Endothelial cell of hepatic sinusoid (primary cell): ENCODE results near the gene MYO1A.

Experiments
- in situ Hi-C: cut with HindIII; loops from 2 replicates; pipeline ENCODE4 v1.10.0; 2017; ENCODE audit warnings: low sequenced_read_pairs

Gene MYO1A

GRCh38 chr12:57049890-57050289 lies at the start of gene MYO1A:
Gene MYO1A, minus strand, starts transcription at chr12:57050129. Its CDS starts 1,806 bp downstream, at chr12:57048323.
- in situ Hi-C loops = no loop called here

GRCh38 chr12:57099047-57099714 lies 49.3 kb upstream of the MYO1A start:
- in situ Hi-C loops = no loop called here

DNA sequence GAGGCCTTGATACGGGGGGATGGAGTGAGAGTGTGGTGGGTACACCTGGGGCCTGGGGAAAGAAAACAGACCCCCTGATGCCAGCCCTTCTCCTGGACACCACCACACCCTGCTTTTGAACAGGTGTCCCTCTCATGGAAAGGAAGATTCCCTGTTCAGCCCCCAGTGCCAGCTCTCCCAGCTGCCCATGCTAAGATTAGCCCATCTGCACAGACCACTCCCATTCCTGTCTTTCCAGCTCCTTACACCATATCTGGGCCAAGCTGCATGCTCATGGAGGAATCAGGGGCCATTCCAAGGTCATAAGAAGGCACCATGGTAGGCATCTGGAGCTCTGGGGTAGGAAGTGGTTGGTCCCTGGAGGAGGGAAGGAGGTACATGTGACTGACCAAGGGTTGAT lies 48.6 kb upstream of the MYO1A start:
- in situ Hi-C loops = no loop called here

DNA sequence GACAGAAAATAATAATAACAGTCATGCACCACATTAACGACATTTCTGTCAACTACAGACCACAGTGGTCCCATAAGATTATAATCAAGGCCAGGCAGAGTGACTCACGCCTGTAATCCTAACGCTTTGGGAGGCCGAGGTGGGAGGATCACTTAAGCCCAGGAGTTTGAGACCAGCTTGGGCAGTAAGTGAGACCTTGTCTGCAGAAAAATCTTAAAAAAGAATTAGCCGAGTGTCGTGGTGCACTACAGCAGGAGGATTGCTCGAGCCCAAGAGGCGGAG lies 47.6 kb upstream of the MYO1A start:
- in situ Hi-C loops = no loop called here

GRCh38 chr12:57096748-57097553 lies 47.0 kb upstream of the MYO1A start:
- in situ Hi-C loops = no loop called here

DNA sequence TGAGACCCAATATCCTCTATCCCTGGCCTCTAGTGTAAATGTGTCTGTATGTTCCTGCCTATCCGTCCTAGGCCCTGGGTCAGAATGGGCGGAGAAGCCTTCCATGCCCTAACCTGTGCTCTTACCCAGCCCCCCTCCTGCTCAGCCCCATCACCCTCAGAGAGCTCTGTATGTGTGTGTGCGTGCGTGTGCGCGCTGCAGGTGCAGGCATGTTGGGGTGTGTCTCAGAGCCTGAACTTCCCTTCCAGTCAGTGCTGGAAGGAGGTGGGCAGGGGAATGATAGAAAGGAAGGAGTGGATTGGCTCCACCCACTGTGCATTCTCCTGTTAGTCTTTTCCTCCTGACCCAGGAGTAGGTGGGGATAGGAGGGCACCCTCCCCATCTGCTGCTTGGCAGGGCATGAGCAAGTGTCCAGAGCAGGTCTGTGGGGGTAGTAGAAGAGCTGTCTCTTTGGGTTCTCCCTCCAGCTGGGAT lies 46.2 kb upstream of the MYO1A start:
- in situ Hi-C loops = no loop called here

DNA sequence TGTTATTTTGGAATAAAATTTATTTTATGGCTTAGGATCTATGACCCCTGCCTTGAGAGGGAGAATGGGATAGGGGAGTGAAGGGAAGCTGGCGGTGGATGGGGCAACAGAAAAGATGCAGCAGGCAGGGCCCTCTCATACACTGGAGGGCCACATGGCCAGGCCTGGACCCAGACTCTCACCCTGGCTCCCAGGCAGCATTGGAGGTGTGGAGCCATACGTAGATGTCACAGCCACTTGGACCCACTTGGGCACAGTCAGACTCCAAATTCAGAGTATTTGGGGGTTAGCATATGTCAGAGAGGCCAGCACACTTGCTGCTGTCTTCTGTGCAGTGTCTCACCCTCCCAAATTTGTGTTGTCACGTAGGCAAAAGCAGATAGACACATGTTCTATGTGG lies 45.5 kb upstream of the MYO1A start:
- in situ Hi-C loops = no loop called here

- in situ Hi-C loops = no loop called here
Observed at GRCh38 chr12:57094208-57095160, 44.6 kb upstream of the MYO1A start.

- in situ Hi-C loops = no loop called here
Observed at GRCh38 chr12:57093415-57094207, 43.7 kb upstream of the MYO1A start.

DNA sequence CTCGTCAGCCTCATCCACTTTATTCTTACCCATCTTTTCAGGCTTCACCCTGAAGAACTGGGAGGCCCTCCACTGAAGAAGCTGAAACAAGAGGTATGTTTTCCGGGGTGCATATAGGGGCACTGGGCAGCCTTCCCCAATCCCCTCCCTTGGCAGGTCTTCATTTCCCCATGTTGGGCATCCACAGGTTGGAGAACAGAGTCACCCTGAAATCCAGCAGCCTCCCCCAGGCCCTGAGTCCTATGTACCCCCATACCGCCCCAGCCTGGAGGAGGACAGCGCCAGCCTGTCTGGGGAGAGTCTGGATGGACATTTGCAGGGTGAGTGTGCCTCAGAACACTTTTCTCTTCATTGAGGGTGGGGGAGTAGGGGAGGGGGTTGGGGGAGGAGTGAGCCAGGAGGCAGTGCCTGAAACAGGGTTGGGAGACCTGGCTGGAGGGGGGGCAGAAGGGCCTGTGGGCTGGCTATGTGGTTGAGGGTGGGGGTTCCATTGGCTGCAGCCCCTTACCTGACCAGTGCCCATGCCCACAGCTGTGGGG lies 43.0 kb upstream of the MYO1A start:
- in situ Hi-C loops = no loop called here

- in situ Hi-C loops = no loop called here
Observed at GRCh38 chr12:57092529-57092862, 42.6 kb upstream of the MYO1A start.

GRCh38 chr12:57091638-57092528 lies 42.0 kb upstream of the MYO1A start:
- in situ Hi-C loops = no loop called here

- in situ Hi-C loops = no loop called here
Observed at GRCh38 chr12:57090924-57091637, 41.2 kb upstream of the MYO1A start.

DNA sequence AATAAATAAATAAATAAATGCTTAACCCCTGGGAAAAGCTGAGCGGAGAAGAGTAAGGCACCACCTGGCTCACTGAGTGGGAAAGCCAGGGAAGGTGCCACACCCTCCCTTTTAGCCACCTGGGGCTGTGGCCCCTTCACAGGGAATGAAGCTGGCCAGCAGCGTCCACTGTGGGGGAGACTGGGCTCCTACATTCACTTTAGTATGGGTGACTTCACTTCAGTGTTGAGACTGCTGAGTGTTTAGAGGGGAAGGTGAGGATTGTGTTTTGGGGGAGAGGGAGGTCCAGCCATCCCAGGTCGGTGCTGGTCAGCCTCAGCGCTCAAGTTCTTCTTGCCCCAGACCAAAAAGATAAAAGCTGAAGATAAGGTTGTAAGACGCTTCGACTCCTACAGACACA lies 40.6 kb upstream of the MYO1A start:
- in situ Hi-C loops = no loop called here

GRCh38 chr12:57089271-57090245 lies 39.6 kb upstream of the MYO1A start:
- in situ Hi-C loops = no loop called here

- in situ Hi-C loops = no loop called here
Observed at GRCh38 chr12:57088354-57089270, 38.7 kb upstream of the MYO1A start, which contains the start of gene NAB2. Gene NAB2, plus strand, starts transcription at chr12:57089114. Its CDS starts 158 bp downstream, at chr12:57089272.
